DND-41 (cell line): ENCODE data around the gene NPM3.

Experiments
- ATAC-seq: fragments of 200-7000 bp; cut with Tn5 transposase; 3 replicates; pipeline ENCODE4 v1.9.1; 2021; ENCODE audit warnings: low read depth; ENCODE audit not compliant: insufficient read depth
- DNase-seq: peaks from one replicate; pipeline ENCODE4 v3.0.0-alpha.2; 2020
- H2AFZ ChIP-seq: 2 replicates; pipeline ENCODE4 v1.6.0; 2012; ENCODE audit warnings: low read depth, low read length
- H3K27ac ChIP-seq: 2 replicates; pipeline ENCODE4 v1.5.1; 2012; ENCODE audit warnings: low read length, inconsistent platforms
- H3K27me3 ChIP-seq: fragments of 200-600 bp; sonication (generic); 2 replicates; pipeline ENCODE4 v1.6.0; 2012; ENCODE audit warnings: low read length, mild to moderate bottlenecking, inconsistent platforms; ENCODE audit not compliant: insufficient read depth, poor library complexity
- H3K36me3 ChIP-seq: 2 replicates; pipeline ENCODE4 v1.5.1; 2012; ENCODE audit warnings: low read length, inconsistent platforms; ENCODE audit not compliant: insufficient read depth
- H3K4me1 ChIP-seq: 2 replicates; pipeline ENCODE4 v1.5.1; 2012; ENCODE audit warnings: mild to moderate bottlenecking, low read length; ENCODE audit not compliant: insufficient read depth
- H3K4me2 ChIP-seq: 2 replicates; pipeline ENCODE4 v1.6.0; 2012; ENCODE audit warnings: mild to moderate bottlenecking, moderate library complexity, low read length, inconsistent platforms; ENCODE audit not compliant: insufficient read depth
- H3K4me3 ChIP-seq, 2 experiments: fragments of 200-600 bp in 1 of 2; shearing (Covaris generic) in 1 of 2; 2 replicates each; pipeline ENCODE4 v1.5.1; 2012 to 2016; ENCODE audit warnings: inconsistent platforms in 2 of 2, low read length in 2 of 2, mild to moderate bottlenecking in 2 of 2, low read depth in 1 of 2, moderate library complexity in 1 of 2
- H3K79me2 ChIP-seq: 2 replicates; pipeline ENCODE4 v1.6.0; 2012; ENCODE audit warnings: low read length, inconsistent platforms; ENCODE audit not compliant: insufficient read depth
- H3K9ac ChIP-seq: 2 replicates; pipeline ENCODE4 v1.6.0; 2012; ENCODE audit warnings: low read depth, mild to moderate bottlenecking, inconsistent platforms, low read length, moderate library complexity
- H3K9me3 ChIP-seq: 2 replicates; pipeline ENCODE4 v1.5.1; 2012; ENCODE audit warnings: low read length, moderate library complexity, mild to moderate bottlenecking, inconsistent platforms; ENCODE audit not compliant: insufficient read depth, severe bottlenecking
- H4K20me1 ChIP-seq: 2 replicates; pipeline ENCODE4 v1.6.0; 2012; ENCODE audit warnings: low read length; ENCODE audit not compliant: insufficient read depth
- EZH2 ChIP-seq: IDR thresholded peaks from 3 replicates; pipeline ENCODE4 v1.6.1; 2012; ENCODE audit warnings: borderline replicate concordance, low read depth, mild to moderate bottlenecking, moderate library complexity, low read length, inconsistent platforms; ENCODE audit not compliant: severe bottlenecking
- TF ChIP-seq, protein P1 (sequence below): IDR thresholded peaks from 2 replicates; pipeline ENCODE4 v1.5.1; 2012; ENCODE audit warnings: borderline replicate concordance, low read length, moderate library complexity, mild to moderate bottlenecking; ENCODE audit not compliant: poor library complexity, severe bottlenecking; ENCODE audit errors: extremely low read depth

NPM3 gene

DNA sequence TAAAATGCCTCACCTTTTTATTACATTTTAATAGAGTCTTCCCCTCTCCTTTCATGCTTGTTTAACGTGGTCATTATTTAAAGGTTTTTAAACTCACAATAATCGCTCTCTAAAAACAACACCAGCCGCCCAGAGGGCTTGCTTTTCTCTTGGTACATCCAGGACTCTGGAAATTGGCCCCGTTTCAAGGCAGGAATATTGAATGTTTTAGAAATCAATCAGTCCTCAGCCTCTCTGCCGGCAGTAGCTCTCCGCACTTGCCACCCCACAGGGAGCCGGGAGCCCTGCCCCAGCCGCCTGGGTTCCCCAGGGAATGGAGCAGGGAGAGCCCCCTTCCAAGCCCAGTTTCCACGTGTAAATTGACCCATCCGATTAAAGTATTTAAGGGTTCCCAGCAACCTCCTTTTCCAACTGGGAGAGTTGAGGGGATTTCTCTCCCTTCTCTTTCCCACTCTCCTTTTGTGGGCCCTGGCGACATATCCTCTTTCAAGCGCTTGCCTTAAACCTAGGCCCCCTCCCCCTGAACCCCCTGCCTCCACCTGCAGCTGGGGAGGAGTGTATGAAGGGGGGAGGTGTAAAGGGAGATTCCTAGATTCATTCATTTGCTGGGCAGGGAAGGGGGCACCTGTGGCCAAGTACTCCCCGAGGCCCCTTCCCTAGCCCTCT is 9.2 kb downstream of the NPM3 start:
- no peaks in the 10 kb centered on the region for H3K27me3 ChIP-seq
- no peaks in the 10 kb centered on the region for H3K4me1 ChIP-seq

GRCh38 chr10:101772895-101773761 is 10.1 kb downstream of the NPM3 start:
- no peak overlapping the region for H3K4me2 ChIP-seq
- TF ChIP-seq EZH2 = no peak
- TF ChIP-seq, protein P1, sequence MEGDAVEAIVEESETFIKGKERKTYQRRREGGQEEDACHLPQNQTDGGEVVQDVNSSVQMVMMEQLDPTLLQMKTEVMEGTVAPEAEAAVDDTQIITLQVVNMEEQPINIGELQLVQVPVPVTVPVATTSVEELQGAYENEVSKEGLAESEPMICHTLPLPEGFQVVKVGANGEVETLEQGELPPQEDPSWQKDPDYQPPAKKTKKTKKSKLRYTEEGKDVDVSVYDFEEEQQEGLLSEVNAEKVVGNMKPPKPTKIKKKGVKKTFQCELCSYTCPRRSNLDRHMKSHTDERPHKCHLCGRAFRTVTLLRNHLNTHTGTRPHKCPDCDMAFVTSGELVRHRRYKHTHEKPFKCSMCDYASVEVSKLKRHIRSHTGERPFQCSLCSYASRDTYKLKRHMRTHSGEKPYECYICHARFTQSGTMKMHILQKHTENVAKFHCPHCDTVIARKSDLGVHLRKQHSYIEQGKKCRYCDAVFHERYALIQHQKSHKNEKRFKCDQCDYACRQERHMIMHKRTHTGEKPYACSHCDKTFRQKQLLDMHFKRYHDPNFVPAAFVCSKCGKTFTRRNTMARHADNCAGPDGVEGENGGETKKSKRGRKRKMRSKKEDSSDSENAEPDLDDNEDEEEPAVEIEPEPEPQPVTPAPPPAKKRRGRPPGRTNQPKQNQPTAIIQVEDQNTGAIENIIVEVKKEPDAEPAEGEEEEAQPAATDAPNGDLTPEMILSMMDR = no peak
- no peaks in the 10 kb centered on the region for H4K20me1 ChIP-seq
- no peaks in the 10 kb centered on the region for H3K36me3 ChIP-seq
- ATAC-seq (no peak), DNase-seq (no peak)
- H3K9me3 ChIP-seq = no peaks in the 10 kb centered on the region
- H3K27me3 ChIP-seq = no peaks in the 10 kb centered on the region
- H3K79me2 ChIP-seq = no peaks in the 10 kb centered on the region
- no peak overlapping the region for H3K4me3 ChIP-seq
- H3K4me1 ChIP-seq = no peaks in the 10 kb centered on the region
- H3K9ac ChIP-seq = no peak overlapping the region
- no peak overlapping the region for H3K27ac ChIP-seq
- H2AFZ ChIP-seq = no peak overlapping the region

More for the DNA sequence above, 9.2 kb downstream of the NPM3 start:
- DNase-seq = no peak
- H3K79me2 ChIP-seq = no peaks in the 10 kb centered on the region
- H3K27ac ChIP-seq = no peak overlapping the region
- no peaks in the 10 kb centered on the region for H4K20me1 ChIP-seq
- no peaks in the 10 kb centered on the region for H3K36me3 ChIP-seq
- no peak overlapping the region for H3K4me3 ChIP-seq
- TF ChIP-seq EZH2 = no peak
- TF ChIP-seq, protein P1 = no peak
- H3K9ac ChIP-seq = no peak overlapping the region
- no peaks in the 10 kb centered on the region for H3K9me3 ChIP-seq
- no peak overlapping the region for H2AFZ ChIP-seq
- no peak for ATAC-seq
- no peak overlapping the region for H3K4me2 ChIP-seq

DNA sequence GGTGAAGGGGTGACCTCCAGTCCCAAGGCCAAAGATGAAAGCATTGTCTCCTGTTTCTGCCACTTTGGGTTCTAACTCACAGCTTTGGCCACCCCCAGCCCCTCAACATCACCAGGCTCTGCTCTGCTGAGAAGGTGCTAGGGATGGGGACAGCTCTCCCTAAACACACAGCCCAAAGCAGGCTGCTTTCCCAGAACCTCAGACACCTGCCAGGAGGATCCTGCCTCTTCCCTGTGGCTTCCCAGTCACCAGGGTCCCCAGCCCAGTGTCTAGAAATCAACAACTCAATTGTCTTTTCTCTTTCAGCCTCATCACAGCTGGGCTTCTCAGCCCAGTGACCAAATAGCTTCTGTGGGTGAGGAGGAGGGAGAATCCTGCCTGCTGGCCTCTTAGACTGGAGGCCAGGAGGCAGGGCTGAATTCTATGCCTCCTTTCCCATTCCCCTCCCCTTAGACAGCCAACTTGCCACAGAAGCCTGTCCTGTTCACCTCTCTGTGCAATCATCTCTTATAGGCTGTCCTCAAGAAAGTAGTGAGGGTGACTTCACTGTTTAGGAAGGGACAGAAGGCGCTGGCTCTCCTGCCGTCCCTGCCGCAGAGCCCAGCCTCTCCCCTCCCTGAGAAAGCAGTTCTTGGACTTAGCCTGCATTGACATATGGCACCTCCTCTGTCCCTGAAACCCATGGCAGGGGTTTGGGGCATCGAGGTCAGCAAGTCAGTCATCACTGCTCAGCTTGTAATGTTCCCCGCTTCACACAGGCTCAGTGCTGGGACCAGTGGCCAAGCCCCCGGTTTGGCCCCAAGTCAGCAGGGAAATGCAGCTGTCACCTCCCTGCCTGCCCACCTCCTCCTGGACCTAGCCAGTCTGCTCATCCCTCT is 11.0 kb downstream of the NPM3 start:
- no peak overlapping the region for H3K4me2 ChIP-seq
- H3K27me3 ChIP-seq = no peaks in the 10 kb centered on the region
- DNase-seq (no peak), ATAC-seq (no peak)
- no peaks in the 10 kb centered on the region for H3K9me3 ChIP-seq
- H3K27ac ChIP-seq = no peak overlapping the region
- H3K4me3 ChIP-seq = no peak overlapping the region
- H3K9ac ChIP-seq = no peak overlapping the region
- H3K79me2 ChIP-seq = no peaks in the 10 kb centered on the region
- no peaks in the 10 kb centered on the region for H3K4me1 ChIP-seq
- no peaks in the 10 kb centered on the region for H3K36me3 ChIP-seq
- H2AFZ ChIP-seq = no peak overlapping the region
- no peaks in the 10 kb centered on the region for H4K20me1 ChIP-seq
- TF ChIP-seq, protein P1 = no peak
- TF ChIP-seq EZH2 = no peak
